ENCODE results near the gene DNAJC13. TPM values are rescaled to one million over a fixed set of nuclear protein-coding genes. Genes with fewer than 3 reads are reported as not detected.

Gene DNAJC13
- total RNA-seq, 1 experiment from 2014 or later: 28.8 TPM

- TF ChIP-seq SP1 (IDR thresholded peaks at IDR 0.05; ENCODE audit: low read depth) (no peak), EZH2phosphoT487 (IDR thresholded peaks at IDR 0.05; ENCODE audit: borderline replicate concordance) (no peak), ZBTB33 (IDR thresholded peaks at IDR 0.05; ENCODE audit: extremely low read depth, insufficient replicate concordance, low read length) (no peak), ATF3 (IDR thresholded peaks at IDR 0.05) (no peak), POLR2A (IDR thresholded peaks at IDR 0.05; ENCODE audit: borderline replicate concordance, extremely low read depth, insufficient read depth, insufficient read length) (no peak), ZFX (IDR thresholded peaks at IDR 0.05) (no peak), REST (IDR thresholded peaks at IDR 0.05; ENCODE audit: low read depth) (no peak), SRF (IDR thresholded peaks at IDR 0.05; ENCODE audit: low read depth) (no peak), JUND (IDR thresholded peaks at IDR 0.05) (no peak), MAX (IDR thresholded peaks at IDR 0.05) (no peak)
- no TSS peak for BruUV-seq (replicated peaks)
- no peaks in the 10 kb centered on the region for H3K36me3 ChIP-seq (ENCODE audit: control insufficient read depth in 1 of 2, insufficient read depth in 2 of 2, low read length in 2 of 2)
- intact Hi-C loops (cut with micrococcal nuclease): no loop called here
- no peaks in the 10 kb centered on the region for H4K20me1 ChIP-seq (ENCODE audit: insufficient read depth)
- H3K4me1 ChIP-seq (ENCODE audit: control insufficient read depth in 1 of 2, insufficient read depth in 2 of 2, low read length in 2 of 2): no peaks in the 10 kb centered on the region
- H3K9me3 ChIP-seq (ENCODE audit: control insufficient read depth in 1 of 2, insufficient read depth in 1 of 2, low read depth in 1 of 2, low read length in 2 of 2): no peaks in the 10 kb centered on the region
- no peak for DNase-seq (ENCODE audit: low read depth, low spot score)
- H2AFZ ChIP-seq (ENCODE audit: low read depth, low read length, poor library complexity, severe bottlenecking): no peak overlapping the region
- ChIA-PET POLR2A (no interaction called here), RAD21 (ENCODE audit: low non-redundant PET in 1 of 2, low total read pairs in 2 of 2, uncharacterized antibody in 2 of 2, unreplicated experiment in 2 of 2) (interaction anchor here in 1 of 2 experiments (0.8 kb wide), 1 partner anchor 31 kb away, joined by 3 read pairs; no protein-coding TSS in a partner anchor), CTCF (interaction anchor here (1.5 kb wide), 1 partner anchor 17 kb away, joined by 5 read pairs; no protein-coding TSS in a partner anchor)
- H3K27me3 ChIP-seq (ENCODE audit: insufficient read depth, low read length): peaks cover 7% of the 10 kb centered on the region
- H3K27ac ChIP-seq (ENCODE audit: low read depth, low read length): no peak overlapping the region
- H3K9ac ChIP-seq (ENCODE audit: low read length): no peak overlapping the region
- no peaks in the 10 kb centered on the region for H3K9me2 ChIP-seq (ENCODE audit: insufficient read depth)
- no peak for ATAC-seq
- no peak overlapping the region for H3K4me3 ChIP-seq (replicated peaks in 1 of 2; ENCODE audit: low read depth in 1 of 2, low read length in 2 of 2)
- H3K79me2 ChIP-seq (ENCODE audit: insufficient read depth, low read length): no peaks in the 10 kb centered on the region
- no peak overlapping the region for H3K4me2 ChIP-seq (ENCODE audit: low read length)
These were observed 35.0 kb upstream of the DNAJC13 start for GRCh38 chr3:132382267-132382666.
